ENCODE measurements around the gene RIN2. TPM values are rescaled to one million over a fixed set of nuclear protein-coding genes. Genes with fewer than 3 reads are reported as not detected.
"Not testable (repeated sequence)": the region's sequence is repeated elsewhere in the genome, so short reads cannot be mapped to it uniquely, and the experiment has no call there.

RIN2 gene
- total RNA-seq, 1 experiment from 2014 or later, result 42.4 TPM

DNA sequence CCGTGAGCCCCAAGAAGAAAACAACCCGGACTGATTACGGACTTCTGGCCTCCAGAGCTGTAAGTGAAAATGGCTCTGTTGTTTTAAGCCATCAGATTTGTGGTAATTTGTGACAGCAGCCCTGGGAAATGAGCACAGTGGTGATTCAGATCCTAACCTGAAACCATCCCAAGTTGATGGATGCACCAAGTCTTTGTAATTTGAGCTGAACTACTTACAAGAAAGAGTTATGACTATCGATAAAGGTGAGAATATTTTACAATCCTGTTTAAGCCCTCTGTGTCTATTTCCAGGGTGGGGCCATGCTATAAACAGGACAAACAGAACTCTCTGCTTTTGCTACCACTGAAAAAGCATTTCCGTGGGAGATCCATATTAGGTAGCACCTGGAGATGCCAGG lies 19.1 kb upstream of the RIN2 start:
- DNase-seq (ENCODE audit: extremely low read depth, low read depth), result no peak

DNA sequence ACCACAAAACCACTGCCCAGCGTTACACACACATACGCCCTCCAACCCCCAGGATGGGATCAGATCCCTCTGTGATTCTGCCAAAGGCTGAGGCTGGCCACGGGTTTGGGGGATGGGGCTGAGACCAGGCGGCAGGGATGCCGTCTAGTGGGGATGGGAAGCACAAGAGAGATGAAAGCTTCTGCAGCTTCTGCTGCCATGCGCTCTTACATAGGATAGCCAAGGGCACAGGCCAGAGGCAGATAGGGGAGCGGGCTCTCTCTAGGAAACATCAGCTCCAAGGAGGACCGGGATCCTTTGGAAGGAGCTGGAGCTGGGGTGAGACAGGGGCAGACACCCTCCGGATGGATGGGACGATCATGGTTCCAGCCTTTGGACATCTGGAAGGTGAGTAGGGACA lies 18.7 kb upstream of the RIN2 start:
- no peak for DNase-seq (ENCODE audit: extremely low read depth, low read depth)

DNA sequence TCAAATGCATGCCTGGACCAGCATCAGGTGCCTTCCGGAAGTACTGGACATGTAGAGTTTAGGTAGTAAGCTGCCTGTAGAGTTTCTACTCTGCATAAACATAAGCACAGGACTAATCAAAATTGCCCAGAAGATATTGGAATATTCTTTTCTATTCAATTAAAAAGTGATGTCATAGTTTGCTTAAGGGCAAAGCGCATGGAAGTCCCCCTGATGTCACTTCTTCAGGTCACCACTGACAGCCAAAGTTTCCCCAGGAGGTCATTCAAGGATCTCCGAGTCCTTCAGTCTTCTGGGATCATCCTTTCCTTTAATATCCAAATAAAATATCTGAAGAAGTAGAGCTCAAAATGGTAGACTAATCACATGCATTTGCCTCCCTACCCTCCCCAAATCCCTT lies 17.5 kb upstream of the RIN2 start:
- DNase-seq (ENCODE audit: extremely low read depth, low read depth), result no peak

DNA sequence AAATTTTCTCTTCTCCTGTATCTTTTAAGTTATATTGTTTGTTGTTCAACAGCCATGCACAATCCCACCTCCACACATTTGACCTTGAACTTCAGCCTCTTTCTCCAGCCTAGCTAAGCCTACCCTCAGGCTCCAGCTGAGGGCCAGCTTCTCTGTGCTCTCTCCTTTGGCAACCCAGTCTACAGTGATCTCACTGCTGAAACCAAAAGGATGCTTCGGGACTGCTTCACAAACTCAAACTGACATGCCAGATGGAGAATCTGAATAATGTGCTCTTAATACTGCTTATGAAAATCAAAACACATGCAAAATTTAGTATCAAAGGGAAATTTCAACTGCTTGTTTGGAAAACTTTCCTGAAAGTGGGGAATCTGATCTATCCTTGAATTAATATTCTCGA lies 16.1 kb upstream of the RIN2 start:
- DNase-seq (ENCODE audit: extremely low read depth, low read depth), result no peak

DNA sequence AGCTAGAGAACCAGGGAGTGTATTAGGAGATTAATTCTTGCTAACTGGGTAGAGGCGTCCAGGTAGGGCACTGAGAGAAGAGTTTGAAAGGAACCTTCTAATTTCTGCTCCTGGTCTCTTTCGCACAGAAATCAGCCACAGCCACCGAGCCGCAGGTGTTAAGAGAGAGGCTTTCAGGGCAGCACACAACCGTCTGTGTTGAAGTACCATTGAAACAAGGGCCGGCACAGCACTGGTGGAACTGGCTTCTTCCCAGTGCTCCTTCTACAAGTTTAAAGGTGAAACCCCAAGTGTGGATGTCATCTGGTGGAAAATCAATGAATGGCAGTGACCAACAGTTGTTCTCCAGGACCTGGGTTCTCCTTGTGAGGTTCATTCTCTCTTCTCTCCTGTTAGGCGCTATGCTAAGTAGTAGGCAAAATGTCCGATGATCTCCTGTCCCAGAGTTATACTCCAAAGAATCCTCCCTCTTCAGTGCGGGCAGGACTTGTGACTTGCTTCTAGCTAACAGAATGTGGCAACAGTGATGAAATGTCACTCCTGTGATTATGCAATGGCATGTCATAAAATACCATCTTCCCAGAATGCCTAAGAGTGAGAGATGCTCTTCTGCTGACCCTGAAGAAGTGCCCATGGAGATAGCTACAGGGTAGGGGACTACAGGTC lies 15.0 kb upstream of the RIN2 start:
- peak; percentile 52 for DNase-seq (ENCODE audit: extremely low read depth, low read depth)

DNA sequence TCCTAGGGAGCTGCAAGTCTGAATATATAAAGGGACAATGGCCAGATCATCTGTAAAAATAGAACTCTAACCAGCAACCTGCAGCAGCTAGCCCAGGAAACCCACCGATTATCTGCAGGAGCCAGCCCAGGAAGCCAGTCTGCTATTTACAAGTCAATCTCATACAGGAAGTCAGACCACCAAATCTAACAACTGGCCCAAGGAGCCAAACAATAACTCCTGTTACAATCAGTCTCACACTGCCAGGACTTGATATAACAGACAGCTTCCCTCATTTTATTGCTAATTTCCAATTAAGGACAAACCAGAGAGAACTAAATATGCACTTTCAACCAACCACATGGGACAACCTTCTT lies 14.4 kb upstream of the RIN2 start:
- DNase-seq (ENCODE audit: extremely low read depth, low read depth), result no peak

DNA sequence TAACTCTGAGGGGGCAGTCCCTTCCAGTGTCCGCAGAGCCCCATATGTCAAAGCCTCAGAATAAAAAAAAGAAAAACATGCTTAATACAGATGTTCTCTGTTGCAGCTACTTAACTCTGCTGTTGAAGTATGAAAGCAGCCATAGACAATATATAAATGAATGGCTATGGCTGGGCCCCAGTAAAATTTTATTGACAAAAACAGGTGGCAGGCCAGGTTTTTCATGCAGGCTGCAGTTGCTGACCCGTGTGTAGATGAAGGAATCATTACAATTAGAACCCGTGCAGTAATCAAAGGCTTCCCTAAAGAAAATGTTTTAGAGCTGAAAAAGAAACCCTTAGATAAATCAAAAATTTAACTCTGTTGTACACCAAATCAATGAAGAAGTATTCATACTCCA lies 13.0 kb upstream of the RIN2 start:
- DNase-seq (ENCODE audit: extremely low read depth, low read depth), result no peak

DNA sequence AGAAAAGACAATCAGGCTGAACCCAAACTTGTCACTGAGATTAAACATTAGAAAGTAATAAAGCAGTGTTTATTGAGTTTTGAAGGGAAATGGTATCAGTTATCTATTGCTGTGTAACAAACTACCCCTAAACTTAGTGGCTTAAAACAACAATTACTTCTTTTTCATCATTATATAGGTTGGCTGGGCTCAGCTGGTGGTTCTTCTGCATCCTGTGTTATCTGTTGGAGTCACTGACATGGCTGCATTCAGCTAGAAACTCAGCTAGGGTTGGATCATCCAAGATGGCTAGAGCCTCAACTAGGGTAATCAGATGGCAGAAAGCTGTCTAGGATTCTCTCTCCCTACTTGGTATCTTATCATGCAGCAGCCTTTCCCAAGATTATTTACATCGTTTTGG lies 12.5 kb upstream of the RIN2 start:
- no peak for DNase-seq (ENCODE audit: extremely low read depth, low read depth)

DNA sequence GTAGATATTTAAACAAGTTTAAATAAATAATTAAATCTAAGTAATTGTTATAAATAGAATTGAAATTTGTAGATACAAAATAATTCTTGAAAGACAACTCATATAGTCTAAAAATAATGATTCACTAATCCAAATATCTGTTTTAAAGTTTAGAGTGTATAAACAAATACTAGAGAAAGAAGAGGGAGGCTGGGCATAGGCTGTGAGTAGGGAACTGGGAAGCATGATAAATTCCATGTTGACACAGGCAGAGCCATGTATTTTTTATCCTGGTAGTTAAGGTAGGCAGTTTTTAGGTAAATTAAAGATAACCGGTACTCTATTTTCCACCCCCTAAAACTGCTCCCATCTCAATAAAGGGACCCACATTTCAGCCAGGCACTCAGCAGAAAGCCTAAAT lies 11.7 kb upstream of the RIN2 start:
- DNase-seq (ENCODE audit: extremely low read depth, low read depth), result no peak

DNA sequence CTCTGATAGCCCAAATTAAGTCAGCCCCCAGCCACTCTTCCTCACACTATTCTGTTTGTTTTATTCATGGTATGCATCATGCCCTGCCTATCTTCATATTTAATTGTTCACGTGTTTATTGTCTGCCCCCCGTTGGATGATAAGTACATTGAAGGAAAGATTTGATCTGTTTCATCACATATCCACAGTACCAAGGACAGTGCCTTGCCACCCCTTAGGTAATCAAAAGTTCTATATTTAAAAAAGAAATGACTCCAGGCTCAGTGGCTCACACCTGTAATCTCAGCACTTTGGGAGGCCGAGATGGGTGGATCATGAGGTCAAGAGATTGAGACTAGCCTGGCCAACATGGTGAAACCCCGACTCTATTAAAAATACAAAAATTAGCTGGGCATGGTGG lies 10.2 kb upstream of the RIN2 start:
- no peak for DNase-seq (ENCODE audit: extremely low read depth, low read depth)

DNA sequence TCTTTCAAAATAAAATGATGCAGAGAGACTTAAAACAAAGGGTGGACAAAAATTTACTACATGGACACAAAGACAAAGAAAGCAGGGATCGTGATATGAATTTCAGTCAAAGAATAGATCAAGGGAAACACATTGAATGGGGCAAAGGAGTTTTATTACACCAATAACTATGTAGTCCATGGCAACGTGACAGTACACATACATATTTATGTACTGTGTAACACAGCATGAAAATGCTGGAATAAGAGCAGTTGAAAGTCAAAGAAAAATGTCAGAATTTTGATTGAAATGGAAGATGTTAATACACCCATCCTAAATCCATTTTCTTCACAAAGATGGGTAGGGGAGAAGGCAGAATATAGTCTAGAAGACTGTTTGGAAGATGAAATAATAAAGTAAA lies 9.4 kb upstream of the RIN2 start:
- DNase-seq (ENCODE audit: extremely low read depth, low read depth), result no peak

DNA sequence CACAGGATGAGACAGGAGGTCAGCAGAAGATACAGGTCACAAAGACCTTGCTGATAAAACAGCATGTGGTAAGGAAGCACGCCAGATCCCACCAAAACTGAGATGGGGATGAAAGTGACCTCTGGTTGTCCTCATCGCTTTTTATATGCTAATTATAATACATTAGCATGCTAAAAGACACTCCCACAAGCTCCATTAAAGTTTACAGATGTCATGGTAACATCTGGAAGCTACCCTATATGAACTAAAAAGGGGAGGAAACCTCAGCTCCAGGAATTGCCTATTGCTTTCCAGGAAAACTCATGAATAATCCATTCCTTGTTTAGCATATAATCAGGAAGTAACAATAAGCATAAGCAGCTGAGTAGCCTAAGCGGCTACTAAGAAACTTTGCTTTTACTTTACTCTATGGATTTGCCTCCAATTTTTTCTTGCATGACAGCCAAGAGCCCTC lies 8.4 kb upstream of the RIN2 start:
- no peak for DNase-seq (ENCODE audit: extremely low read depth, low read depth)

DNA sequence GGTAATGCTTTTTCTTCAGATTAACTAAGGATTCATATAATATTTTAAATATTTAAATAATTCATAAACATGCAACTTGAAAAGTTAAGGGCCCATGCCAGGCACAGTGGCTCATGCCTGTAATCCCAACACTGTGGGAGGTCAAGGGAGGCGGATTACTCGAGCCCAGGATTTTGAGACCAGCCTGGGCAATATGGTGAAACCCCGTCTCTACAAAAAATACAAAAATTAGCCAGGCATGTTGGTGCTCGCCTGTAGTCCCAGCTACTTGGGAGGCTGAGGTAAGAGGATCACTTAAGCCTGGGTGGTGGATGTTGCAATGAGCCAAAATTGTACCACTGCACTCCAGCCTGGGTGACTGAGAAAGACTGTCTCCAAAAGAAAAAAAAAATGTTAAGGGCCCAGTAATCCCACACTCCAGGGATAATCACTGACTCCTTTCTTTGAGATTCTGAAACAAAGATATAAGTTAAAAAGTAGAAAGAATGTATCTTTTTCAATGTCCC lies 7.9 kb upstream of the RIN2 start:
- no peak for DNase-seq (ENCODE audit: extremely low read depth, low read depth)

DNA sequence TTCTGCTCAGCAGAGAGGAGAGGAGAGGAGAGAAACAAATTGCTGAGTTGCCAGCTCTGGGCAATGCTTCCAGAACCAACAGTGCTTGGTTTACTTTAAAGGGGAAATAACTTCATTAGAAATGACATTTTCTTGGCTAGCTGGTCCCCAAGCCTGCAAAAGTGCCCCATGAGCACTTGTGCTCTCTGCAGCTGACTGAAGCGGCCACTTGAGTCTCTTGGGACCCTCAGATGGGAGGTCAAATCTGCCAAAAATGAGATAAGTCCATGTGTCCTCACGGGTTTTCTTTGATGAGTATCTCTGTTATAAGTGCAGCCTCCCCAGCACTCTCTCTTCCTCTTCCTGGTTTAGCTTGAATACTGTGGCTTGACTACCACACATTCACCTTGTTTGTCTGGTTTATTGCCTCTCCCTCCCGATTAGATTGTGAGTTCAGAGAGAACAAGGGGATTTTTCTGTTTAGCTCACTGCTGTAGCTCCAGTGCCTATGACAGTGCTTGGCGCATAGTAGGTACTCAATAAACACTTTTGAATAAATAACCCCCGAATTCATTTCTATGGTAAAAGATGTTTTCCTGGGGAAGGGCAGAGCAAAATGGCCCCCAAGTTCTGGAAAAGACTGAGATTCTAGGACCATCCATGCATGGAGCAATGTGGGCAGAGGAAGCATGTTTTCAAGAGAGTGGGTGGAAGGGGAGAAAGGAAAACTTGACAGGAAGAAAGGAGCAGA lies 7.0 kb upstream of the RIN2 start:
- no peak for DNase-seq (ENCODE audit: extremely low read depth, low read depth)

DNA sequence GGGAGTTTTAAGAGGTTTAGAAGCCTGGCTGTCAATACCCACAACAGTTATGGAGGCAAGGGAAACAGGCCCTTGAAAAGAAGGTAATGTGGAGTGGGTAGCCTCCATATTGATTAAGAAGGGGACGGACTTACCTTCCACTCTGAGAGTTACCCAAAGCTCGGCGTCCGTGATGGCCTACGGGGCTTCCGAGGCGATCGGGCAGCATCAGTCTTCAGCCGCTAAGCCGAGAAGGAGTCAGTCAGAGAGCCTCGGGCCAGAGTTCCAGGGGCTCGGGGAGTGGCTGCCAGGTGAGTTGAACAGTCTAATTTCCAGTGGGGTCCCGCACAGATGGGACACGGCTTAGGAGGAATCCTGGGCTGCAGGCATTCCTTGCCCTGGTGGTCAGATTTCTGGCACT lies 3.9 kb upstream of the RIN2 start:
- DNase-seq (ENCODE audit: extremely low read depth, low read depth), result not testable (repeated sequence)

DNA sequence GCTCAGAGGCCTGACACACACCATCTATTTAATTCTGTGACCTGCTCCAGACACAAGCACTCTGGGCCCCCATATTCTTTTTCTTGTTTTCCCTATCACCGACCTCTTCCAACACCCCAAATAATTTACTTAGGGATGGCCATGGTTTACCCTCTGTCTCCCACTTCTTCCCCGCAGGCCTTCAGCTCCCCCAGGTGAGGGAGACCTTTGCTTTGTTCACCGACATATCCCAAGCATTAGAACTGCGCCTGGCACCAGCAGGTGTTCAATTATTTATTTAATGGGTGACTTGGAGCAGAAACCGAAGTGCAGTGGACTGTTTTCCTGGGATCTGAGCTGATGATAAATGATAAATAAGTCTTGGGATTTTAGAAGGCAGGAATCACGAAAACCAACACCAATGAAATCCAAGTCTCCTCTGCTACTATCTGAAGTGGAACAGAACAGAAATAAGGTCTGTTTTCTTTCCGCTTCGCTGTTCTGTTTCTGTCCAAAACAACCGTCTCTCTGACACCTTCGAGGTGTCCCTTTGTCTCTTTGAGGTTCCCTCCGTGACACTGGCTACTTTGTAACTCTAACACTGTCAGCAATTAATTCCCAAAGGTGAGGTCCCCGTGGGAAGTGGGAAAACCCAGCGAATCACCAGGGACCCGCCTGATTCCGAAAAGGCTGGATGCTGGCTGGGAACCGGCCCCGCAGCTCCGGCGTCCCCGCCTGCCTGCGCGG lies 1.1 kb upstream of the RIN2 start:
- no peak for DNase-seq (ENCODE audit: extremely low read depth, low read depth)

DNA sequence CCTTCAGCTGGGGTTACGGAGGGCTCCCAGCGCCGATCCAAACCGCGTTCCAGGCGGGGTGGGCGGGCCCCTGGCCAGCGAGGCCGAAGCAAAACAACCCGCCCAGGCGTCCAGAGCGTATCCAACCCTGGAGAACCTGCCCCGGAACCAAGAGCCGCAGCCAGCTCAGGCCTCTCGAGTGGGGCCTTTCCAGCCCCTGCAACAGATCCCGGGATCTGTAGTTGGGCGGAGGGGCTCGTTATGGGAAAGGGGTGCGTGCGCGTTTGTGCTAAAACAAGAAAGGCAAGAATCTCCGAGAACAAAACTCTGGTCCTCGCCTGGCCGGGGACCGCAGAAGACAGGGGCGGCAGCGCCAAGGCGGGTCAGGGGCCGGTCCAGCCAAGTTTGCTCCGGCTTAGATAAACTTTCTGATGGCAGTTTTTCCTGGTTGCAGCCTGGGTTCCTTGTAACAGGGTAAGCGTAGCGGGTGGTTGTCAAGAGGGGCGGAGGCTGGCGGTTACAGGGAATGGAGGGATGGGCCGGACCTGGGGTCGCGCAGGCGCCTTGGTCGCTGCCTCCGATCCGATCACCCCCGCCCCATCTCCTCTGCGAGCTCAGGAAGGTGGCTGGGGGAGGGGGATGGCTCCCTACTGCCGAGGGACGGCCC lies 448 bp upstream of the RIN2 start:
- DNase-seq (ENCODE audit: extremely low read depth, low read depth), result peak; percentile 90

DNA sequence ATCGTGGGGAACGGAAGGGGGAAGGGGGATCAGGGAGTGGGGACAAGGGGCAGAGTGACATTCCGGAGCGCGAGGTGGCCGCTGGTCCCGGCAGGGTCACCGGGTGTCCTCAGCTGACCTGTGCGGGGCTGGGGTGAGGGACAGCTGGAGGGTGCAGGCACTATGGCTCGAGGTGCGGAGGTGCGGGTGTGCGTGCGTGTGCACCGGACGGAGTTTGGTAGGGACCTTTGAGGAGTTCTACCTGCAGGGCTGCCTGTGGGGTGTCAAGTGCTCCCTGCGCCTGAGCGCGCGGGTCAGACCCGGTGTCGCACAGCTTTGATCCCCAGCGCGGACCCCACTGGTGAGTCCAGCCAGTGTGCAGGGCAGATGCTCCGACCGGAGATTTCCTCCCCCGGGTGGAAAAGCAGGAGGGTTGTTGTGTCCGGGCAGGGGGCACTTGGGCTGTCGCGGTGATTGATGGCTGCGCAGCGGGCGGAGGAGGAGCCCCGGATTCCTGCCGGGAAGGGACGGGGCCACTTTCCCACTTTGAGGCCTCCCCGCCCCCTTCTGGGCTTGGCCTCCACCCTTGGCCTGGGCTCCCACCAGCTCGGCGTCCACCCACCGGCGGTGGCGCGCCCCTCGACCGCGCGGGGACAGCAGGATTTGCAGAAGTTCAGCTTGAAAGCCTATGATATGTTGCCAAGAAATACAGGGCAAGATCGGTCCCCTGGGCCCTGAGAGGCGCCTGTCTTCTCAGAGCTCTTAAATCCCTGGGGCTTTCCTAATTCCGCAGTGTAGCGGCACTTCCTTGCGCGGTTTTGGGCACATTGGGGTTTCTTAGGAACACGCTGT lies 658 bp downstream of the RIN2 start:
- DNase-seq (ENCODE audit: extremely low read depth, low read depth), result peak; percentile 76

DNA sequence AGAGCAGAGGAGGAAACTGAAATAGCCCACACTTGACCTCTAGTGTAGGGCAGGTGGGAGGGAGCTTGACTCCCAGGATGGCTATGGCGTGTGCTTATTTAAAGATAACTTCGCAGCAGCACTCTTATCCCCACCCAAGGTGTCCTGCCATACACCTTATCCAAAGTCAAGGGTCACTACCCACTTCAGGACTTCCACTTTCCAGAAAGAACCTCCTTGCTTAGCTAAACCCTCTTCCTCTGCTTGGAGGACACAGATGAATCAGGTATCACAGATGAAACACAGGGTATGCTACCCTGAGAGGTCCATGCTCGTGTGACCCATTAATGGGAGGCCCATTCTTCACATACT lies 2.3 kb downstream of the RIN2 start:
- no peak for DNase-seq (ENCODE audit: extremely low read depth, low read depth)

DNA sequence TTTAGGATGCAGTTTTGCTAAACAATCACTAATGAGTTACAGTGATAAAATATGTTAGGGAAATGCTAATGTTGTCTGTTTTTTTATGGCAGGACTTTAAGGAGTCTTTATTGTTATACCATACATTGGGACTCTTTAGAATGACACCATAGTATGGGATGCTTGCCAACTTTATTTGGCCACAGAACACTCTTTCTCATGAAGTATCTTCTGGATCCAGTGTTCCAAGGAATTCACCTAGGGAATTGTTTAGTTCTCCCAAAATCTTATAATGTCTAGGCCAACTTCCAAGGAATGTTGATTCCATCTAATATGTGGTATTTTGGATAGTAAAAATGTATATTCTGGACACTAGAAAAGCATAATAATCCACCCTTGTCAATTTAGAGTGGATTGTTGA lies 3.3 kb downstream of the RIN2 start:
- DNase-seq (ENCODE audit: extremely low read depth, low read depth), result no peak

DNA sequence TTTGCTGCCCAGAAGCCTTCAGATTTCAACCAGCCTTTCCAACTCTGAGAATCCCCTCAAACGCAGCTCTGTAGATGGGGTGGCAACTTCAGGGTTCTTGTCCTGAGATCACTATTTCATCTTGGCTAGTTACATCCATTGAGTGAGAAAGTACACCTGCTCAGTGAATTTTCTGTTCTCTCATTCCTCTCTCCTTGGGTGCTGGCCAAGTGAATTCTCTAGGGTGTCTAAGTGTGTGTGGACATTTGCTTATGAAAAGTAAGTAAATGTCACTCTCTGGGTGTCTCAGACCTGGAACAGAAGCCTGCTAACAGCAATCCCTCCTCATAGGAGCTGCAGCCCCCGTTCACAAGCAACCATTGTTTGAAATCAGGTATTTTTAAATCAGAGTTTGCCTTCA lies 3.8 kb downstream of the RIN2 start:
- no peak for DNase-seq (ENCODE audit: extremely low read depth, low read depth)

Data from NCI-H460 (cell line).